SW 1271 (cell line): Measurements from ENCODE around the gene SUN5.

Experiments used
- DNase-seq, 2 experiments: peaks; one replicate each; lab custom pipeline; 2025; lab: John Stamatoyannopoulos, UW

The SUN5 gene

DNA sequence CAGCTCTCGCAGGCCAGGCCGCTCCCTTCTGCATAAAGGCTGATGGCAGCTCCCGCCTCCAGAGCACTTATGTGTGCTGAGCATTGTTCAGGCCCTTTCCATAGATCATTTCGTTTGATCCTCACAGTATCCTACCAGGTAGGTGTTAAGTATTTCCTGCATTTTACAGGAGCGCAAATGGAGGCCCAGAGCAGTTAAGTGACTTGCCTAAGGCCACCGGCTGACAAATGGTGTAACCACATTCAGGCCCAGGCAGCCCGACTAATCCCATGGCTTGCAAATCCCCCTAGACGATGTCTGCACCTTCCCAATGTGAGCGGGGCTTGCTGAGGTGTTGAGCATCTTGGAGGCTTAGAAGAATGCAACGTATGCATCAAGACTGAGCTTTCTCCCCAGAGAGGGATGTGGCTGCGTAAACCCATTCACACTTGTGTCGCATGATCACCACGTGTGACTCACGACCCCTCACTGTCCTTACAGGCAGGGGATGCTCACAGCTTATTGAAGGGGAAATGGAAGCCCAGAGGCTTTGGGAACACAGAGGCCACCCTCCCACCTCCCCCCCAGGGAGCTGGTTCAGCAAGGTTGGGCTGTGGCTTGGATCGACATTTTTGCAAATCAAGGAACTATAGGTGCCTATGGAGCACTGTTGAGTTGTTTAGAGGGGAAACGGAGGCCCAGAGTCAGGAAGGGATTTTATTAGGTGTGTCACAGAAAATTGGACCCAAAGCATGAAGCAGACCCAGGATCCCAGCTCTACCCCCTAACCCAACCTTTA, 10.3 kb upstream of the SUN5 start:
- no peak for DNase-seq

GRCh38 chr20:33013701-33014326, 9.6 kb upstream of the SUN5 start:
- DNase-seq = no peak

GRCh38 chr20:33012327-33013189, 8.3 kb upstream of the SUN5 start:
- DNase-seq = no peak

- no peak for DNase-seq
These were observed 6.6 kb upstream of the SUN5 start for GRCh38 chr20:33010674-33011449.

DNA sequence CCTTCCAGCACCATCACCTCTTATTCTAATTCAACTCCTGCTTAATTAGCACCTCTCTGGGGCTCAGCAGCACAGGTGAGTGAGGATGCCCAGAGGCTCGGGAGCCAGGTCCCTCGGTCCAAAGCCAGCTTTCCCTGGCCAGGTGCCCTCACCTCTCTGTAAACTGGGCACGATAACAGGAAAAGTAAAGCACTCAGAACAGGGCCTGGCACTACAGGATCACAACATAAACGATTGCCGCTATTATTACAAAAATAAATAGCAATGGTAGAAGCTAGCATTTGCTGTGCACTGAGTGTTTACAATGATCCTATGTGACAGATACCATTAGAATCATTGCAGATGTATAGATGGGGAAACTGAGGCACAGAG, 5.9 kb upstream of the SUN5 start:
- DNase-seq = no peak

GRCh38 chr20:33009214-33010132, 5.2 kb upstream of the SUN5 start:
- no peak for DNase-seq

GRCh38 chr20:33008336-33009213, 4.3 kb upstream of the SUN5 start:
- DNase-seq = no peak

DNA sequence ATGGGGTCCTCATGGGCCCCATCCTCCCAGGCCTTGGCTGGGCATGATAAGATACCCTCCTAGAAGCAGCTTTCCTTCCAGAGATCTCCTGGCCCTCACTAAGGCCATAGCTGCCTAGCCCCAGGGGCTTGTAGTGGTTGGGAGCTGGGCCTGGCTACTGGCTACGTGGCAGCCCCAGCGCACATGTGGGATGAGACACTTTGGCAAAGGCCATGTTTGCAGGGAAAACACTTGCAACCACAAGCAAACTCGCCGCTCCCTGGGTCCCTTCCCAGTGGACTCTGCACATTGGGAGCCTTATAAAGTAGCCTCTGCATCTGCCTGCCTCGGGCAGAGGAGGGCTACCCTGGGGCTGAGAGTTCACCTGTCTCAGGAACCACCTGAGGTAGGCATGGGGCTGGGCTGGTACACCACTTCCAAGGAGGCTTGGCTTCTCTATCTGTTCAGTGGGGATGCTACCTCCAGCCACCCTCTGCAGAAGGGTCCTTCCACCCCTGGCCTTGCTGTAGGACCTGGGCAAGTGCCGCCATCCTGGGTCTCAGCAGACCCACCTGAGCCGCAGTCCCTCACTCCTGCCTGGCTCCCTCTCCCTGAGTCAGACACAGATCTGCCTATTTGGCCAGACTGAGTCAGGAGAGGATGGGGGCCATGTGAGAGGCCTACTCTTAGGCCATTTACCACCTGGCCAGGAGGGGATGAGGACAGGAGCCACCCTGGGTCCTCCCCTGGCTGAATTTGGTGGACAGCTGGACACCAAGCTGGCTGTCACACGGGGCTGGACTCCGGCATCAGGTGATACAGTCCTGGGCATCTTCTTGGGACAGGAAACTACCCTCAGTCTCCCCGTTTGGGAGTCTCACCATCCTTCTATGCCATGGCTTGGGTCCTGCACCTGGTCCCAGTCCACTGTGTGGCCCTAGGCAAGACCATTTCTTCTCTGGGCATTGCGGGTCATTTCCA, 3.4 kb upstream of the SUN5 start, which contains the start of gene BPIFB2:
TSS of gene BPIFB2 (plus strand) at position 329 of the 960 bp plus-strand sequence. CDS start 871 bp downstream, outside the sequence.
- DNase-seq = no peak

GRCh38 chr20:33006776-33007375, 2.6 kb upstream of the SUN5 start:
- DNase-seq = no peak

- DNase-seq = no peak
These were observed 1.9 kb upstream of the SUN5 start for GRCh38 chr20:33005908-33006775.

DNA sequence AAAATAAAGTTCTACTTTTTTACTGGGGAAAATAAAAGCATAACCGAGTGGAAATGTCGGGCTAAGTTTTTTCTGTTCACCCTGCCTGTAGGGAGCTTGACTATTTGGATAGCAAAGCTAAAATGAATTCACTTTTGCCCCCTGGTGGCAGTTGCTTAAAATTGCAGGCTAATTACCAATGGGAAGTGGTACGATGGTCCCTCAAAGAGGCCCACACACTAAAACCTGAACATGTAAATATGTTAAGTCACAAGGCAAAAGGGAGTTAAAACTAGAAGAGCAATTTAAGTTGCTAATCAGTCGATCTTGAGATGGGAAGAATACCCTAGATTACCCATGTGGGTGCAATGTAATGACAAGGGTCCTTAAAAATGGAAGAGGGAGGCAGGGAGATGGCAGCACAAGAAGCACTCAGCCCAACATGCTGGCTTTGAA, 916 bp upstream of the SUN5 start:
- no peak for DNase-seq

DNA sequence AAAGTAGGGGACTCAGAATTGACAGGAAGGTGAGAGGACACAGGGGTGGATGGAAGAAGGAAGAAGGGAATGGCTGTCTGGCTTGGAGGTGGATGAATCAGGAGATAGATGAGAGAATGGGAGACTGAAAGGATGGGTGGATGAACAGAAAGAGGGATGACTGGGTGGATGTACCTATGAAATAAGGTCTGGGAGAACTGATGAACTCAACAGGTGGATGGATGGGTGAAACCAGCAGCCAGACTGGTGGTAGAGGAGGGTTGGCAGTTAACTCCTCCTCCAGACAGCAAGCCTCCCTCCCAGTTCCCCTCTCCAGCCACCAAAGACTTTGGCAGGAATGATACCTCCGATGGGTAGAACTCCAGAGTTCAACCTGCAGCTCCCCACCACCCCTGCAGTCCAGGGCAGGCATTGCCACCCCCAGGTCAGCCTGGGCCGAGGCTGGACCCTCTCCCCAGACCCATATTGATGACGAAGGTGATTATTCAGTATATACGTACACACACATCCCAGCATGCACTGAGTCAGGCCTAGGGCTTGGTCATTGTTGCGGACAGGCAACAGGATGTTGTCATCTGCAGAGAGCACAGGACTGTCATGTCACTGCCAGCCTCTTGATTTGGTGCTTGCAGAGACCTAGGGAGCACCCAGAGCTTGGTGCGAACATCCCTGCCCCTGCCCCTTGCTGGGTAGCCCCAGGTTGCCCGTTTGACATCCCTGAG, 2.0 kb downstream of the SUN5 start:
- no peak for DNase-seq

GRCh38 chr20:33000802-33001466, 3.3 kb downstream of the SUN5 start:
- DNase-seq = no peak

- DNase-seq = no peak
These were observed 4.5 kb downstream of the SUN5 start for GRCh38 chr20:32999603-33000250.

GRCh38 chr20:32997431-32997830, 6.8 kb downstream of the SUN5 start:
- no peak for DNase-seq
